Neural cell (in vitro differentiated cells): ENCODE results near the gene SLC6A11. TPM values are rescaled to one million over a fixed set of nuclear protein-coding genes. Genes with fewer than 3 reads are reported as not detected.

Experiments
- H2AFZ ChIP-seq: fragments of 200-600, 300-800 bp; sonication (generic), shearing (Covaris generic); 2 replicates; pipeline ENCODE4 v1.6.0; 2014; ENCODE audit warnings: low read depth, mild to moderate bottlenecking, antibody characterized with exemption, low read length, moderate library complexity
- H3F3A ChIP-seq: fragments of 200-600 bp; shearing (Covaris generic); 2 replicates; pipeline ENCODE4 v1.6.1; 2016; ENCODE audit warnings: mild to moderate bottlenecking, moderate library complexity, mixed read lengths, antibody characterized with exemption, low read length; ENCODE audit not compliant: insufficient read depth, poor library complexity, severe bottlenecking
- H3K27ac ChIP-seq: fragments of 200-600, 300-800 bp; sonication (generic), shearing (Covaris generic); 2 replicates; pipeline ENCODE4 v1.5.1; 2014; ENCODE audit warnings: mild to moderate bottlenecking, low read length, moderate library complexity
- H3K27me3 ChIP-seq: fragments of 300-800, 200-600 bp; sonication (generic), shearing (Covaris generic); 2 replicates; pipeline ENCODE4 v1.6.0; 2014; ENCODE audit warnings: mild to moderate bottlenecking, low read depth, low read length, moderate library complexity; ENCODE audit not compliant: insufficient read depth
- H3K36me3 ChIP-seq: fragments of 300-800, 200-600 bp; sonication (generic), shearing (Covaris generic); 2 replicates; pipeline ENCODE4 v1.5.1; 2014; ENCODE audit warnings: mild to moderate bottlenecking, antibody characterized with exemption, low read length, moderate library complexity; ENCODE audit not compliant: insufficient read depth
- H3K4me2 ChIP-seq: fragments of 300-800, 200-600 bp; sonication (generic), shearing (Covaris generic); 2 replicates; pipeline ENCODE4 v1.6.0; 2014; ENCODE audit warnings: mild to moderate bottlenecking, low read length
- H3K4me3 ChIP-seq: fragments of 300-800, 200-600 bp; sonication (generic), shearing (Covaris generic); 2 replicates; pipeline ENCODE4 v1.5.1; 2014; ENCODE audit warnings: mild to moderate bottlenecking, low read length, moderate library complexity
- H3K79me2 ChIP-seq: fragments of 200-600 bp; shearing (Covaris generic); replicated peaks from 2 replicates; pipeline ENCODE4 v1.6.0; 2014; ENCODE audit warnings: mild to moderate bottlenecking, low read length, moderate library complexity; ENCODE audit not compliant: insufficient read depth
- H3K9ac ChIP-seq: fragments of 300-800, 200-600 bp; sonication (generic), shearing (Covaris generic); 2 replicates; pipeline ENCODE4 v1.6.1; 2016; ENCODE audit warnings: mild to moderate bottlenecking, low read length, mixed read lengths
- H3K9me2 ChIP-seq: fragments of 200-600 bp; shearing (Covaris generic); 2 replicates; pipeline ENCODE4 v1.6.1; 2016; ENCODE audit warnings: mild to moderate bottlenecking, low read length, mixed read lengths; ENCODE audit not compliant: insufficient read depth
- H3K9me3 ChIP-seq: fragments of 200-600, 300-800 bp; sonication (generic), shearing (Covaris generic); 2 replicates; pipeline ENCODE4 v1.6.1; 2016; ENCODE audit warnings: mild to moderate bottlenecking, mixed run types, low read length, moderate library complexity, mixed read lengths
- H4K20me1 ChIP-seq: fragments of 200-600 bp; shearing (Covaris generic); 2 replicates; pipeline ENCODE4 v1.6.1; 2016; ENCODE audit warnings: mild to moderate bottlenecking, mixed run types; ENCODE audit not compliant: insufficient read depth
- CTCF ChIP-seq: fragments of 450-650 bp; IDR thresholded peaks from 2 replicates; pipeline ENCODE4 v1.5.1; 2014; ENCODE audit warnings: antibody characterized with exemption, mild to moderate bottlenecking, moderate library complexity; ENCODE audit not compliant: poor library complexity, severe bottlenecking
- EP300 ChIP-seq: fragments of 450-650 bp; conservative IDR thresholded peaks from 2 replicates; pipeline ENCODE4 v1.6.1; 2014; ENCODE audit warnings: antibody characterized with exemption, mild to moderate bottlenecking, moderate library complexity; ENCODE audit not compliant: poor library complexity, severe bottlenecking
- EZH2 ChIP-seq: fragments of 200-600, 300-800 bp; shearing (Covaris generic), sonication (generic); IDR thresholded peaks from 2 replicates; pipeline ENCODE4 v1.6.1; 2014; ENCODE audit warnings: antibody characterized with exemption, low read length, borderline replicate concordance, mild to moderate bottlenecking; ENCODE audit not compliant: insufficient read depth, poor library complexity, severe bottlenecking
- MXI1 ChIP-seq: fragments of 450-650 bp; conservative IDR thresholded peaks from 2 replicates; pipeline ENCODE4 v1.6.1; 2014; ENCODE audit warnings: antibody characterized with exemption, mild to moderate bottlenecking; ENCODE audit not compliant: poor library complexity, severe bottlenecking
- POLR2AphosphoS5 ChIP-seq: IDR thresholded peaks from 2 replicates; pipeline ENCODE4 v1.6.1; 2012
- RAD21 ChIP-seq: fragments of 450-650 bp; conservative IDR thresholded peaks from 2 replicates; pipeline ENCODE4 v1.6.1; 2014; ENCODE audit warnings: antibody characterized with exemption, mild to moderate bottlenecking, moderate library complexity
- REST ChIP-seq: IDR thresholded peaks from 2 replicates; pipeline ENCODE4 v1.6.1; 2012; ENCODE audit warnings: borderline replicate concordance
- SMC3 ChIP-seq: fragments of 450-650 bp; conservative IDR thresholded peaks from 2 replicates; pipeline ENCODE4 v1.6.1; 2014; ENCODE audit warnings: antibody characterized with exemption, mild to moderate bottlenecking, moderate library complexity; ENCODE audit not compliant: poor library complexity
- TAF1 ChIP-seq: IDR thresholded peaks from 2 replicates; pipeline ENCODE4 v1.6.1; 2012; ENCODE audit warnings: low read depth
- polyA plus RNA-seq: library from polyadenylated mRNA; depleted of rRNA; stranded (reverse); fragments of >200 nt; gene quantifications from 2 replicates; pipeline ENCODE4 v1.2.3, GENCODE V29; 2014

The SLC6A11 gene
- polyA plus RNA-seq, 1 donor from 2014 or later: 4.2 TPM

GRCh38 chr3:10834951-10835350 is 18.9 kb downstream of the SLC6A11 start:
- H3K79me2 ChIP-seq: no peaks in the 10 kb centered on the region
- H3K9ac ChIP-seq: no peak overlapping the region
- no peaks in the 10 kb centered on the region for H3K27me3 ChIP-seq
- H3K27ac ChIP-seq: no peak overlapping the region
- no peaks in the 10 kb centered on the region for H3K9me3 ChIP-seq
- H4K20me1 ChIP-seq: no peaks in the 10 kb centered on the region
- no peaks in the 10 kb centered on the region for H3K36me3 ChIP-seq
- H3K4me2 ChIP-seq: no peak overlapping the region
- TF ChIP-seq TAF1: no peak
- TF ChIP-seq POLR2AphosphoS5: no peak
- TF ChIP-seq EP300: no peak
- TF ChIP-seq REST: no peak
- H3K4me3 ChIP-seq: no peak overlapping the region
- H3K9me2 ChIP-seq: no peaks in the 10 kb centered on the region
- H3F3A ChIP-seq: no peaks in the 10 kb centered on the region
- H2AFZ ChIP-seq: no peak overlapping the region

- Histone ChIP-seq H3K9ac (no peak overlapping the region), H3K9me3 (no peaks in the 10 kb centered on the region), H3K27ac (no peak overlapping the region), H4K20me1 (no peaks in the 10 kb centered on the region), H3K4me2 (no peak overlapping the region), H3K79me2 (no peaks in the 10 kb centered on the region), H3F3A (no peaks in the 10 kb centered on the region), H3K9me2 (no peaks in the 10 kb centered on the region), H3K36me3 (no peaks in the 10 kb centered on the region), H2AFZ (no peak overlapping the region), H3K27me3 (no peaks in the 10 kb centered on the region), H3K4me3 (no peak overlapping the region)
- TF ChIP-seq POLR2AphosphoS5: no peak
- TF ChIP-seq SMC3: peak; percentile 31
Observed at GRCh38 chr3:10835406-10835805, 19.4 kb downstream of the SLC6A11 start.

GRCh38 chr3:10836676-10837075 is 20.6 kb downstream of the SLC6A11 start:
- Histone ChIP-seq H3K36me3 (no peaks in the 10 kb centered on the region), H3K9me2 (no peaks in the 10 kb centered on the region), H3K9ac (no peak overlapping the region), H3K4me3 (no peak overlapping the region), H3F3A (no peaks in the 10 kb centered on the region), H3K27me3 (no peaks in the 10 kb centered on the region), H3K79me2 (no peaks in the 10 kb centered on the region), H3K27ac (no peak overlapping the region), H3K9me3 (no peaks in the 10 kb centered on the region), H4K20me1 (no peaks in the 10 kb centered on the region), H3K4me2 (no peak overlapping the region), H2AFZ (no peak overlapping the region)
- no peak for TF ChIP-seq TAF1
- no peak for TF ChIP-seq POLR2AphosphoS5
- no peak for TF ChIP-seq EP300
- TF ChIP-seq CTCF: no peak
- no peak for TF ChIP-seq EZH2
- TF ChIP-seq SMC3: no peak
- no peak for TF ChIP-seq REST
- no peak for TF ChIP-seq MXI1
- TF ChIP-seq RAD21: no peak
